Motor neuron (in vitro differentiated cells): Measurements from ENCODE around the gene WBP2. TPM values are rescaled to one million over a fixed set of nuclear protein-coding genes. Genes with fewer than 3 reads are reported as not detected.

Experiments
- ATAC-seq, 8 experiments: fragments of 200-7000 bp; cut with Tn5 transposase; replicated peaks in 6 of 8; 2 replicates each; pipeline ENCODE4 v1.8.0; 2021; ENCODE audit warnings: mild to moderate bottlenecking in 8 of 8, moderate library complexity in 8 of 8
- H3K27ac ChIP-seq, 2 donors: fragments of 250-450 bp; sonication (Bioruptor Pico); 2 replicates each; pipeline ENCODE4 v1.9.0; 2021; ENCODE audit warnings: antibody characterized with exemption in 2 of 2, mild to moderate bottlenecking in 2 of 2, moderate library complexity in 1 of 2
- H3K4me1 ChIP-seq, 2 donors: fragments of 250-450 bp; sonication (Bioruptor Pico); replicated peaks in 1 of 2; 2 replicates each; pipeline ENCODE4 v1.6.1; 2021; ENCODE audit warnings: antibody characterized with exemption in 2 of 2, mild to moderate bottlenecking in 2 of 2, moderate library complexity in 1 of 2
- H3K4me3 ChIP-seq, 5 donors: fragments of 250-450 bp; sonication (Bioruptor Pico); 2 replicates each; pipeline ENCODE4 v1.9.0; 2021; ENCODE audit warnings: antibody characterized with exemption in 5 of 5, mild to moderate bottlenecking in 5 of 5, moderate library complexity in 4 of 5
- WGBS, 10 experiments: fragments of 450-650 bp; shearing (Covaris generic); methylation state at CpG; one replicate each; pipeline ENCODE4 v1.0.0; 2022; 5-methylcytosine and 5-hydroxymethylcytosine counted together
- in situ Hi-C, 9 experiments: fragments of 400-800 bp; cut with MboI; loops; one replicate each; pipeline ENCODE4 v1.15.0; 2021; ENCODE audit warnings: low sequenced_read_pairs in 9 of 9, low pct_unique_long_range_greater_than_20kb in 2 of 9; ENCODE audit not compliant: unreplicated experiment in 9 of 9
- total RNA-seq, 8 experiments: library from RNA; unstranded; fragments of 300-600 nt; gene quantifications; 2 replicates each; pipeline versions ENCODE4 v1.2.3 to v1.2.4, GENCODE V29; 2022

Gene WBP2
- total RNA-seq, 8 experiments from 2014 or later: 51.3 to 86.5 (median 60.1) TPM

DNA sequence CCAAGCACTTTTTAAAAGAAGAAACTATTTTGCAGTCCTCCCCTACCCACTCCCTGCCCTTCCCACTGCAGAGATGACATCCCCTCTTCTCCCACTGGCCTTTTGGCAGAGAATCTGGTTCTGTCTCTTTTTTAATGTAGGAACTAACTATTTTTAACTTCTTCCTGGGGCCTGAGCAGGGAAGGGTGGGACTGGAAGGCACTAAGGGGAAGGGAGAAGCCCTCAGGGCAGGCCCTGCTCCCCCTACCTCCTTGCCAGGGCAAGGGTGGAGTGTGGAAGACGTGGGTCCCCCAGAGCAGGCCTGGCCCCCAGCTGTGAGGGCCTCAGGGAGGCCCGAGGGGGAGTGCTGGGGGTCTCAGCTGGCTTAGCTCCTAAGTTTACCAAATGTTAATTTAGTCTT is 30.5 kb downstream of the WBP2 start:
- whole genome bisulfite sequencing, 10 experiments: 0 to 20% methylated on average over 1 of the region's 2 CpGs; no CpG with 5 or more reads in 8 of the 10 experiments

DNA sequence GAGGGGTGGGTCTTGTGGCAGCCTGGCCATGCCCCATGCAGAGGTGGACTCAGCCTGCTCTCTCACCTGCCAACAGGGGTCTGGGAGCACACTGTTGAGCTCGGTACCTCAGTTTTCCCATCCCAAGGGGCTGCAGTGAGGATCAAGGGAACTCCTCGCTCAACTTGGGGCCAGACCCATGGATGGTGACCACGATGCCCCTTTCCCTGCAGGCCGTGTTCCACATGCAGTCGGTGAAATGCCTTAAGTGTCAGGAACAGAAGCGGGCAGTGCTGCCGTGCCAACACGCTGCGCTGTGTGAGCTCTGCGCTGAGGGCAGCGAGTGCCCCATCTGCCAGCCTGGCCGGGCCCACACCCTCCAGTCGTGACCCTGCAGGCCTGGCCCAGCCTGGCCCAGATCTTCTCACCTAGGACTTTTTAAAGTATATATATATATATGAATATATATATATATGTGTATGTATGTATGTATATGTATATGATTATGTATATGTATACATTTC is 31.0 kb downstream of the WBP2 start:
- Histone ChIP-seq H3K4me3 (no peak overlapping the region), H3K4me1 (peaks cover 11 to 17% of the 10 kb centered on the region in 2 donors), H3K27ac (no peak overlapping the region)
- in situ Hi-C loops: no loop called here
- WGBS, 10 experiments: 20 to 100% (median 68%) methylated on average over 3 to 5 of the region's 13 CpGs; no CpG with 5 or more reads in 6 of the 10 experiments
- peak in 1 of 8 experiments; percentile 24 for ATAC-seq

More for the DNA sequence above, 30.5 kb downstream of the WBP2 start:
- no peak overlapping the region for H3K4me3 ChIP-seq
- in situ Hi-C loops: no loop called here
- peaks cover 11 to 17% of the 10 kb centered on the region in 2 donors for H3K4me1 ChIP-seq
- peak in 3 of 8 experiments; percentile 28 to 54 (median 36) for ATAC-seq
- peak overlapping the region in 1 of 2 donors; percentile 46 for H3K27ac ChIP-seq

DNA sequence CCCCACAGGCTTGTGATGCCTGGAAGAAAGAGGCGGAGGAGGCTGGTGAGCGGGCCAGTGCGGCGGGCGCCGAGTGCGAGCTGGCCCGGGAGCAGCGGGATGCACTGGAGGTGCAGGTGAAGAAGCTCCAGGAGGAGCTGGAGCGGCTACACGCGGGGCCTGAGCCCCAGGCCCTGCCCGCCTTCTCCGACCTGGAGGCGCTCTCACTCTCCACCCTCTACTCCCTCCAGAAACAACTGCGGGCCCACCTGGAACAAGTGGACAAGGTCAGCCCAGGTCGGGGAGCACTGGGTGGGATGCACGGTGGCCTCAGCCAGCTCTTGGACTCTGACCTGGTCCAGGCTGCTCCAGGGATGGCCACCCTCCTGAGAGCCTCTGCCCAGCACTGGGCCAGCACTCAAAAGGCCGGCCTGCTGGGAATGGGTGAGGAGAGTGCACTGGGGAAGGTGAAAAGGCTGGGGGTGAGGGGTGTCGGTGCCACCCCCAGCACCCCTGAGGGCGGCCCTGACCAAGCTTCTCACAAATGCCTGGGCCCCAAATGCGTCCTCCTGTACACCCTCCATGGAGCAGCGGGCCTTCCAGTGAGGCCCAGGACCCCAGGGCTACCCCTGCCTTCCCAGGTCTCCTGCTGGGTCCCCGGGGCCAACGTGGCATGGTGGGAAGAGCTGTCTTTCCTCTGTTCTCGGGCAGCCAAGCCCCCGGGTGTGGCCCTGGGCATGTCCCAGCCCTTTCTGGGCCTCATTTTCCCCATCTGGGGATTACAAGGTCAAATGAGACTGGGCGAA is 31.7 kb downstream of the WBP2 start:
- no peak for ATAC-seq
- Histone ChIP-seq H3K4me1 (peaks cover 11 to 17% of the 10 kb centered on the region in 2 donors), H3K4me3 (no peak overlapping the region), H3K27ac (no peak overlapping the region)
- in situ Hi-C loops: no loop called here
- WGBS, 10 experiments: 96 to 100% (median 100%) methylated on average over 1 to 4 of the region's 28 CpGs; no CpG with 5 or more reads in 5 of the 10 experiments

DNA sequence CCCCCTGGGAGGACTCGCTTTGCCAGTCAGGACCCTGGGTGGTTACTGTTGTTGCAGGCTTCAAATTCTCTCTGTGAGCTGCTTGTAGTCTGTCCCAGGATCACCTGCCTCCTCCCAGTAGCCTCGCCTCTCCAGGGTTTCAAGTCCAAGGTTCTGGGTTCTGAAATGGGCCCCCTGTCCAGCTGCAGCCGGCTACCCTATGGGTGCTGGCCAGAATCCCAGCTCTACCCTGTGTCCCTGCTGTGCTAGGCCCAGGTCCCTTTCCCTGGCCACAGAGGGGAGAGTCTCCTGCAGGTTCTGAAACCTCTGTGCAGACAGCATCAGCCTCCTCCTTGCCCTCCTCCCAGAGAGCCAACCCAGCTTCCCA is 32.4 kb downstream of the WBP2 start:
- peaks cover 9 to 15% of the 10 kb centered on the region in 2 donors for H3K4me1 ChIP-seq
- H3K27ac ChIP-seq: no peak overlapping the region
- no peak overlapping the region for H3K4me3 ChIP-seq
- no peak for ATAC-seq
- in situ Hi-C loops: no loop called here
- no CpG with 5 or more reads among the region's 3 CpGs for WGBS, 10 experiments

DNA sequence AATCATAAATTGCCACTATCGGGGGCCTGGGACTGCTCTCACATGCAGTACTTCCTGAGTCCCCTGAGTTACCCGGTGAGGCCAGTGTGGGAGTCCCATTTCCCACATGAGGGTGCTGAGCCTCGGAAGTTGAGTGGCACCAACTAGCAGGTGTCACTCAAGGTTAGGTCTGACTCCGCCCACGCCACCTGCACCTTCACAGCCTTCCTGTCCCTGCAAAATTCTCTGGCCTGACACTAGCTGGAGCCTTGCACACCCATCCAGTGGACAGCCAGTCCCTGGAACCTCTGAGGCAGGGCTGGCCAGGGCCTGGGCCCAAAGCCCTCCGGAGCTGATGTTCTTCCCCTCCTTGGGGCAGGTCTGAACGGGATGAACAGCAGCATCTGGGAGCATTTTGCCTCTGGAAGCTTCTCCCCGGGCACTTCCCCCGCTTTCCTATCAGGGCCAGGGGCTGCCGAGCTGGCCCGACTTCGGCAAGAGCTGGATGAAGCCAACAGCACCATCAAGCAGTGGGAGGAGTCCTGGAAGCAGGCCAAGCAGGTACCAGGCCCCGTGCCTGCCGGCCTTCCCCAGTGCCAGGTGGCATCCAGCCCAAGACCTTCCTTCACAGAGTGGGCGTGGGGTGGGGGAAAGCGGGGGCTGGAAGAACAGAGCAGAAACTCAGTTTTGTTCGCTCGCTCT is 32.9 kb downstream of the WBP2 start:
- Histone ChIP-seq H3K4me1 (peaks cover 4 to 10% of the 10 kb centered on the region in 2 donors), H3K4me3 (no peak overlapping the region), H3K27ac (no peak overlapping the region)
- in situ Hi-C loops: no loop called here
- ATAC-seq: no peak
- 73 to 93% (median 89%) methylated on average over 1 to 4 of the region's 18 CpGs; no CpG with 5 or more reads in 4 of the 10 experiments for WGBS, 10 experiments

DNA sequence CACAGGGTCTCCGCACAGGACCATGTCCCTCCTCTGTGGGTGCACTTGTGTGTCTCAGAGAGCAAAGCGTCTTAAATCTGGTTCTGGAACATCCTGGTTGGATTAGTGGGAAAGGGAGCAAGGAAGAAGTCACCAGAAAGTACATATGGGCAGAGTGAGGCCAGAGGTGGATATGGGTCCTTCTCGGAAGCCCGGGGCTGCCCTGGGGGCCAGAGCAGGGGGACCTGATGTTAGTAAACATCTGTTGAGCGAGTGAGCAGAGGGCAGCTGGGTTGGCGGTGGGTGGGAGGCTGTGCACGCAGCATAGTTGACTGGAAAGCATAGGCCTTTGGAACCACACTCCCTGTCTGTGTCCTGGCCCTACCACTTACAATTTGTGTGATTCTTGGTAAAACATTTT is 33.6 kb downstream of the WBP2 start:
- in situ Hi-C loops: no loop called here
- no peak for ATAC-seq
- no peak overlapping the region for H3K27ac ChIP-seq

DNA sequence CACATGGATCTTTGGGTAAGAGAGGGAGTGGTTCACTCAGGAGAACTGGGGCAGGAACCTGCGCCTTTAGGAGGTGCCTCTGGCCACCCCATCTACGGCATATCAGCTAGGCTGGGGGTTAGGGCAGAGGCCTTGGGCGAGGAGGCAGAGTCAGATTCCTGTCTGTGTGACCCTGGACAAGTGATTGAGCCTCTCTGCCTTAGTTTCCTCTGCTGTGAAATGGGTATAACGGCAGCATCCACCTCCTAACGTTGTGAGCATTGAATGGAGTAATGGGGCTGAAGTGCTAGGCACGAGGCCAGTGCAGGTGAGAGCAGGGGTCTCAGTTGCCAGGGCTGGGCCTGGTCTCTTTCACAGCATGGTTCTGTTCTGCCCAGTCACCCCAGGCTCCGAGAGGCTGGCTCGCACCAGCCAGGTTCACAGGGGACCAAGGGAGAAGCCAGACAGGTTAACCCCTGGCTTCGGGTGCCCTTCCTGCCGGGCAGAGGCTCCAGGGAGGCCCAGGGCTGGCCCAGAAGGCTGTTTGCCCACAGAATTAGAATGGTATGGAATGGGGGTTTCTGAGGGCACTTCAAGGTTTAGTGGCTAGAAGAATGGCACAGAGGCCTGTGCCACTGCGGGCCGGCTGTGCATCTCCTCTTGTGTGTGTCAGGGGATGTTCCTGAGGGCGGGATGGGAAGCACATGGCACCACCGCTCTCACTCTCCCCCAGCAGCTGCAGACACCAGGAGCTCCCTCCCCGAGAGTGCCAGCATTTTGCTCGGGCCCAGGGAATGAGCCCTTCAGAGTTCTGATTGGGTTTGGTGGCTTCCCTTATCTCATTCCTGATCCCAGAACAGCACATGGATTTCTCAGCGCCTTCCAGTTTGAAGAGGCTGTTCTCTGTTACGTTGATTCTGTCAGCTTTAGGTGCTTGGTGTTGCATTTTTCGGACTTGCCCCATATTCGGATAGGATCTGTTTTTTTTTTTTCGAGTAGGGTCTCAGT is 34.7 kb downstream of the WBP2 start:
- 15 to 100% (median 78%) methylated on average over 3 to 8 of the region's 21 CpGs; no CpG with 5 or more reads in 2 of the 10 experiments for WGBS, 10 experiments
- H3K4me1 ChIP-seq: no peaks in the 10 kb centered on the region
- H3K27ac ChIP-seq: no peak overlapping the region
- ATAC-seq: no peak
- in situ Hi-C loops: no loop called here
- no peak overlapping the region for H3K4me3 ChIP-seq

More for the DNA sequence above, 33.6 kb downstream of the WBP2 start:
- WGBS, 10 experiments: 60 to 100% (median 87%) methylated on average over 1 to 2 of the region's 7 CpGs; no CpG with 5 or more reads in 2 of the 10 experiments
- Histone ChIP-seq H3K4me3 (no peak overlapping the region), H3K4me1 (peaks cover 0 to 4% of the 10 kb centered on the region in 2 donors)

DNA sequence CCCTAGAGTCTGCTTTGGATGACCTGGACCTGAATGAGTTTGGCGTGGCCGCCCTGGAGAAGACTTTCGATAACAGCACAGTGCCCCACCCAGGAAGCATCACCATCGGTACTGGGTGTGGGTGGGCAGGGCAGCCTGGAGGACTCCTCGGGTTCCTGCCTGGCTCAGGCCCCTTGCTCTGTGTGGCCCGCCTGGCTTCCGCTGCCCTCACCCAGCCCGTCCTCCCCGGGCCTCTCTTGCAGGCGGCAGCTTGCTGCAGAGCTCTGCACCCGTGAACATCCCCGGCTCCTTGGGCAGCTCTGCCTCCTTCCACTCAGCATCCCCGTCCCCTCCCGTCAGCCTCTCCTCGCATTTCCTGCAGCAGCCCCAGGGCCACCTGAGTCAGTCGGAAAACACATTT is 35.5 kb downstream of the WBP2 start:
- WGBS, 10 experiments: 7 to 100% (median 89%) methylated on average over 1 to 11 of the region's 16 CpGs; no CpG with 5 or more reads in 4 of the 10 experiments
- H3K27ac ChIP-seq: no peak overlapping the region
- peak in 2 of 8 experiments; percentile 51 to 60 for ATAC-seq

DNA sequence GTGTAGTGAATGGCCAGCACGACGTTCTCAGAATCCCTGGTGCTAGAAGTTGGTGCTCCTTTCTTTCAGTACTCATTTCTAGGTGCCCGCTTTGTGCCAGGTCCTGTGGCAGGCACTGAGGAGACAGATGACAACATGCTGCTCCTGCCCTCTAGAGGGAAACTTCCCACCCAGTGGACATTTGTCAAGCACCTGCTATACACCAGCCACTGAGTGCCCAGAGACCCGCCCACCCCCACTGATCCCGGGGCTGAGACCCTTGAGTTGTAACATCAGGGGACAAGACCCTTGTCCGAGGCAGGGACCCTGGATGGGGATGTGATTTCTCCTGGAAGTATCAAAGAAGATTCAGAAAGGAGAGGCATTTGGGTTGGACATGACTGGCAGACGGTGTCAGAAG is 36.0 kb downstream of the WBP2 start:
- 71 to 100% (median 86%) methylated on average over 1 of the region's 7 CpGs; no CpG with 5 or more reads in 5 of the 10 experiments for WGBS, 10 experiments
- Histone ChIP-seq H3K27ac (no peak overlapping the region), H3K4me3 (no peak overlapping the region), H3K4me1 (no peaks in the 10 kb centered on the region)
- in situ Hi-C loops: no loop called here
- no peak for ATAC-seq

More for the DNA sequence above, 35.5 kb downstream of the WBP2 start:
- in situ Hi-C loops: no loop called here
- Histone ChIP-seq H3K4me1 (no peaks in the 10 kb centered on the region), H3K4me3 (no peak overlapping the region)

DNA sequence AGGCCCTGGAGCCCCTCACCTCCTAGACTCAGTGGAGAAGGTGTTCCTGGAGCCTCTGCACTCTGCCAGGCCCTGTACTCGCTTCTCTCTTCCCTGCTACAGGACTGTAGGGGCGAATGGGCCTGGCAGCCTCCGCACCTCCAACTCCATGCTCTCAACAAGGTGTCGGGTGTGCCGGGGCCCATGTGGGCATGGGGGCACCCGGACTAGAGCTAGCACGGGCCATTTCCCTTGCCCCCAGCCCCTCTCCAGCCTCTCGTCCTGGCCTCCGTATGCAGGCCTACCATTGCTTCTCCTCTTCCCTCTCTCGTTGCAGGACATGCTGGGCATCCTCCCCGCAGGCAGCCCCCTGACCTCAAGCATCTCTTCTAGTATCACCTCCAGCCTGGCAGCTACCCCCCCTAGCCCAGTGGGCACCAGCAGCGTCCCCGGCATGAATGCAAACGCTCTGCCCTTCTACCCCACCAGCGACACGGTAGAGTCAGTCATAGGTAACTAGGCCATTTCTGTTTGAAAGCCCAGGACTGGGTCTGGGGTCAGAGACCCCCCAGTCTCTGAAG is 36.7 kb downstream of the WBP2 start:
- no peak overlapping the region for H3K4me3 ChIP-seq
- in situ Hi-C loops: no loop called here
- ATAC-seq: no peak
- H3K27ac ChIP-seq: no peak overlapping the region
- WGBS, 10 experiments: 80 to 100% (median 90%) methylated on average over 1 to 5 of the region's 16 CpGs; no CpG with 5 or more reads in 4 of the 10 experiments
- peaks cover 7% of the 10 kb centered on the region in 2 donors for H3K4me1 ChIP-seq

DNA sequence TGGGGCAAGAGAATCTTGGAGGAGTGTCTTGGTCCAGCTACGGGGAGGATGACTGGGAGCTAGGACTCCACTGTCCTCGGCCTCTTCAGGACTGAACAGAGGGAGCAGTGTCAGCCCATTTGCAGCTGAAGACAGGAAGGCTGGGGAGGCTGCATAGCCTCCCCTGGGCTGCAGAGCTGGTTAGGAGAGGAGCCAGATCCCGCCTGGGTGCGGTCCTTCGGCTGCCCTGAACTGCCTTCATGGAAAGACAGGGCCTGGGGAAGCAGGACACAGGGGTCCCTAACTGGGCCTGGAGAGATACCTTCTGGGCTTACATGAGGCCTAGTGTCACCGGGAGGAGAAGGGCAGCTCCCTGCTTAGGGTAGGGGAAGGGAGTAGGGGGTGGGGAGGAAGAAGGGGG is 37.6 kb downstream of the WBP2 start:
- peaks cover 15% of the 10 kb centered on the region in 2 donors for H3K4me1 ChIP-seq
- H3K27ac ChIP-seq: no peak overlapping the region
- no peak overlapping the region for H3K4me3 ChIP-seq
- in situ Hi-C loops: no loop called here
- 90 to 93% methylated on average over 5 of the region's 6 CpGs; no CpG with 5 or more reads in 8 of the 10 experiments for WGBS, 10 experiments
- no peak for ATAC-seq

DNA sequence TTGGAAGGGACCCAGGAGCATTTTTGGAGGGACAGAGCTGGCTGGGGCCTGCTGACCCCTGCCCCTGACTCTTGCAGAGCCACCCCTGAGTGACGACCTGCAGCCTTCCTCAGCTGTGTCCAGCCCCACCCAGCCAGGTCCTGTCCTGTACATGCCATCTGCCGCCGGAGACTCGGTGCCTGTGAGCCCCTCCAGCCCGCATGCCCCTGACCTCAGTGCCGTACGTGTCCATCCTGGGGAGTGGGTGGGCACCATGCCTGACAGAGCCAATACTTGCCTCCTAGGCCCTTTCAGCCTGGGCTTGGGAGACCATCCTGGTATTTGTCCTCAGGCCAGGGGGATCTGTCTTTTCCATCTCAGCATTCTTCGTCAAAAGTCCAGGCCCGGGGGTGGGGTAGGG is 38.4 kb downstream of the WBP2 start:
- in situ Hi-C loops: no loop called here

More for the DNA sequence above, 38.4 kb downstream of the WBP2 start:
- ATAC-seq: no peak
- H3K27ac ChIP-seq: no peak overlapping the region
- H3K4me3 ChIP-seq: no peak overlapping the region
- WGBS, 10 experiments: 80 to 100% (median 89%) methylated on average over 1 to 6 of the region's 9 CpGs; no CpG with 5 or more reads in 7 of the 10 experiments
- peaks cover 22 to 23% of the 10 kb centered on the region in 2 donors for H3K4me1 ChIP-seq
